ENCODE measurements around the gene DCAF8. TPM values are rescaled to one million over a fixed set of nuclear protein-coding genes. Genes with fewer than 3 reads are reported as not detected.
A peak's percentile ranks its signal among the peaks of the same experiment; 100 is the strongest.

Gene DCAF8
- total and polyA plus RNA-seq, 2 donors from 2014 or later, result 69.6 to 136 TPM

- DNase-seq, result no peak
- no peaks in the 10 kb centered on the region for H3K9me3 ChIP-seq (ENCODE audit: control insufficient read depth in 2 of 3, insufficient read depth in 1 of 3, low read length in 3 of 3)
- no peak for FAIRE-seq
- no peak overlapping the region for H3K9ac ChIP-seq (ENCODE audit: low read length in 3 of 3)
- H3K27ac ChIP-seq (ENCODE audit: low read depth in 2 of 2, low read length in 2 of 2), result no peak overlapping the region
- TF ChIP-seq CTCF (IDR thresholded peaks at IDR 0.05; ENCODE audit: borderline replicate concordance, extremely low read depth, insufficient read depth), result no peak
- H3K4me1 ChIP-seq (ENCODE audit: control insufficient read depth in 2 of 3, insufficient read depth in 2 of 3, low read depth in 1 of 3, low read length in 3 of 3), result no peaks in the 10 kb centered on the region
- intact Hi-C loops (cut with DNase I), result no loop called here
- no peaks in the 10 kb centered on the region for H3K36me3 ChIP-seq (ENCODE audit: control insufficient read depth in 2 of 3, insufficient read depth in 3 of 3, low read length in 3 of 3)
- H3K4me3 ChIP-seq (ENCODE audit: low read length in 3 of 3), result no peak overlapping the region
- no peaks in the 10 kb centered on the region for H3K27me3 ChIP-seq (ENCODE audit: control insufficient read depth, insufficient read depth, low read length)
Measured at GRCh38 chr1:160171354-160171753, 91.0 kb downstream of the DCAF8 start.

GRCh38 chr1:160169553-160170399, 92.6 kb downstream of the DCAF8 start:
- no peaks in the 10 kb centered on the region for H3K27me3 ChIP-seq (ENCODE audit: control insufficient read depth, insufficient read depth, low read length)
- TF ChIP-seq CTCF (IDR thresholded peaks at IDR 0.05; ENCODE audit: borderline replicate concordance, extremely low read depth, insufficient read depth), result no peak
- no peak overlapping the region for H3K27ac ChIP-seq (ENCODE audit: low read depth in 2 of 2, low read length in 2 of 2)
- no peak overlapping the region for H3K9ac ChIP-seq (ENCODE audit: low read length in 3 of 3)
- intact Hi-C loops (cut with DNase I), result no loop called here
- H3K4me1 ChIP-seq (ENCODE audit: control insufficient read depth in 2 of 3, insufficient read depth in 2 of 3, low read depth in 1 of 3, low read length in 3 of 3), result no peaks in the 10 kb centered on the region
- H3K4me3 ChIP-seq (ENCODE audit: low read length in 3 of 3), result no peak overlapping the region
- DNase-seq (peak in 3 of 5 donors; percentile 26 to 56 (median 56)), FAIRE-seq (no peak)
- no peaks in the 10 kb centered on the region for H3K9me3 ChIP-seq (ENCODE audit: control insufficient read depth in 2 of 3, insufficient read depth in 1 of 3, low read length in 3 of 3)
- no peaks in the 10 kb centered on the region for H3K36me3 ChIP-seq (ENCODE audit: control insufficient read depth in 2 of 3, insufficient read depth in 3 of 3, low read length in 3 of 3)

- no peaks in the 10 kb centered on the region for H3K9me3 ChIP-seq (ENCODE audit: control insufficient read depth in 2 of 3, insufficient read depth in 1 of 3, low read length in 3 of 3)
- H3K27me3 ChIP-seq (ENCODE audit: control insufficient read depth, insufficient read depth, low read length), result no peaks in the 10 kb centered on the region
- H3K36me3 ChIP-seq (ENCODE audit: control insufficient read depth in 2 of 3, insufficient read depth in 3 of 3, low read length in 3 of 3), result no peaks in the 10 kb centered on the region
- FAIRE-seq (no peak), DNase-seq (peak in 1 of 5 donors; percentile 30)
- H3K4me1 ChIP-seq (ENCODE audit: control insufficient read depth in 2 of 3, insufficient read depth in 2 of 3, low read depth in 1 of 3, low read length in 3 of 3), result no peaks in the 10 kb centered on the region
- H3K9ac ChIP-seq (ENCODE audit: low read length in 3 of 3), result no peak overlapping the region
- H3K4me3 ChIP-seq (ENCODE audit: low read length in 3 of 3), result no peak overlapping the region
- H3K27ac ChIP-seq (ENCODE audit: low read depth in 2 of 2, low read length in 2 of 2), result no peak overlapping the region
- TF ChIP-seq CTCF (IDR thresholded peaks at IDR 0.05; ENCODE audit: borderline replicate concordance, extremely low read depth, insufficient read depth), result no peak
- intact Hi-C loops (cut with DNase I), result no loop called here
Measured at GRCh38 chr1:160168609-160169369, 93.6 kb downstream of the DCAF8 start.

Data from kidney (tissue), 14 donors.